ENCODE results near the gene CNN1. TPM values are rescaled to one million over a fixed set of nuclear protein-coding genes. Genes with fewer than 3 reads are reported as not detected.

CNN1 gene
- total and polyA plus RNA-seq, 2 of the 13 experiments (the other 11 are each of a cell fraction or from before 2014, with no cell fraction given), result 0.70 to 1.1 TPM

DNA sequence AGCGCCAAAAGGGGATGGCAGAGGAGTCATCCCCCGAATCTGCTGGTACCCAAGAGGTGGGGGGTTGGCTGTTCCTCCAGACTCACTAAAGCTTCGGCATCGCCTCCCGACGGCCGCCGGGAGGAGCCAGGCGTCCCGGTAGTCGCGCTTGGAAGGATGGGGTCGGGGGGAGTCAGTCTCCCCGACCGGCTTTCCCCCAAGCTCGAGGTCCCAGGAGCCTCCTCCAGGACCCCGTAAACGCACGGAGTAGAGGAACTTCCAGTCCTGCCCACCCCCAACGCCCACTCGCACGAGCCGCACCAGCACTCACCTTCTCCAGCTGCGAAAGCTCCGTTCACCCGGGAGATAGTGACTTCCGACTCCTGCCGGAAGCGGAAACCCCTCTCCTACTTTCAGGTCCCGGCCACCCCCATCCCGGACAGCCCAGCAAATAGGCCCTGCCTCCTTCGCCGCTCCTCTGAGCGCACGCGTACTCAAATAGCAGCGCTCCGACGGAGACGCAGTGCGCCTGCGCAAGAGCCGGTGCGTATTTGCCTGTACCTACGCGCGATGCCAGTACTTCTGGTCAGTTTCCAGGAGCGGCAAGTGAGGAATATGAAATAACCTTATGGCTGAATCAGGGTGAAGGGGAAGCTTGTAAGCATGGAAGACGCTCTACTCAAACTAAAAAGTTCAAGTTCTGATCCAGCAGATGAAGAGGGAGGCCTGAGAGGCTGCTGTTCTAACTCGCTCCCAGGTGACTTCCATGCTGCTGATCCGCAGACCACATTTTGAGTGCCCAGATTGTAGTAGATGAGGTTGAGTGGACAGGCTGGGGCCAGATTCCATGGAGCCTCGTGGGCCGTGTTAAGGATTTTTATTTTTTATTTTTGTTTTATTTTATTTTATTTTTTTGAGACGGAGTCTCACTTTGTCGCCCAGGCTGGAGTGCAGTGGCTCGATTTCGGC, 20.5 kb downstream of the CNN1 start, which contains the start of gene ELOF1 (continued):
- TF ChIP-seq RXRB (CRISPR knock-in tag; IDR thresholded peaks at IDR 0.05; ENCODE audit: borderline replicate concordance) (peak; percentile 23; the same call in 1 of the 2 replicates), ZHX1 (CRISPR knock-in tag; IDR thresholded peaks at IDR 0.05; ENCODE audit: low read depth) (no peak), ATAD3A (CRISPR knock-in tag; IDR thresholded peaks at IDR 0.05) (no peak), PAXIP1 (CRISPR knock-in tag; conservative IDR thresholded peaks at IDR 0.05) (no peak; the same call in 1 of the 2 replicates), NFRKB (IDR thresholded peaks at IDR 0.05) (no peak)
- TF ChIP-seq, protein P1, sequence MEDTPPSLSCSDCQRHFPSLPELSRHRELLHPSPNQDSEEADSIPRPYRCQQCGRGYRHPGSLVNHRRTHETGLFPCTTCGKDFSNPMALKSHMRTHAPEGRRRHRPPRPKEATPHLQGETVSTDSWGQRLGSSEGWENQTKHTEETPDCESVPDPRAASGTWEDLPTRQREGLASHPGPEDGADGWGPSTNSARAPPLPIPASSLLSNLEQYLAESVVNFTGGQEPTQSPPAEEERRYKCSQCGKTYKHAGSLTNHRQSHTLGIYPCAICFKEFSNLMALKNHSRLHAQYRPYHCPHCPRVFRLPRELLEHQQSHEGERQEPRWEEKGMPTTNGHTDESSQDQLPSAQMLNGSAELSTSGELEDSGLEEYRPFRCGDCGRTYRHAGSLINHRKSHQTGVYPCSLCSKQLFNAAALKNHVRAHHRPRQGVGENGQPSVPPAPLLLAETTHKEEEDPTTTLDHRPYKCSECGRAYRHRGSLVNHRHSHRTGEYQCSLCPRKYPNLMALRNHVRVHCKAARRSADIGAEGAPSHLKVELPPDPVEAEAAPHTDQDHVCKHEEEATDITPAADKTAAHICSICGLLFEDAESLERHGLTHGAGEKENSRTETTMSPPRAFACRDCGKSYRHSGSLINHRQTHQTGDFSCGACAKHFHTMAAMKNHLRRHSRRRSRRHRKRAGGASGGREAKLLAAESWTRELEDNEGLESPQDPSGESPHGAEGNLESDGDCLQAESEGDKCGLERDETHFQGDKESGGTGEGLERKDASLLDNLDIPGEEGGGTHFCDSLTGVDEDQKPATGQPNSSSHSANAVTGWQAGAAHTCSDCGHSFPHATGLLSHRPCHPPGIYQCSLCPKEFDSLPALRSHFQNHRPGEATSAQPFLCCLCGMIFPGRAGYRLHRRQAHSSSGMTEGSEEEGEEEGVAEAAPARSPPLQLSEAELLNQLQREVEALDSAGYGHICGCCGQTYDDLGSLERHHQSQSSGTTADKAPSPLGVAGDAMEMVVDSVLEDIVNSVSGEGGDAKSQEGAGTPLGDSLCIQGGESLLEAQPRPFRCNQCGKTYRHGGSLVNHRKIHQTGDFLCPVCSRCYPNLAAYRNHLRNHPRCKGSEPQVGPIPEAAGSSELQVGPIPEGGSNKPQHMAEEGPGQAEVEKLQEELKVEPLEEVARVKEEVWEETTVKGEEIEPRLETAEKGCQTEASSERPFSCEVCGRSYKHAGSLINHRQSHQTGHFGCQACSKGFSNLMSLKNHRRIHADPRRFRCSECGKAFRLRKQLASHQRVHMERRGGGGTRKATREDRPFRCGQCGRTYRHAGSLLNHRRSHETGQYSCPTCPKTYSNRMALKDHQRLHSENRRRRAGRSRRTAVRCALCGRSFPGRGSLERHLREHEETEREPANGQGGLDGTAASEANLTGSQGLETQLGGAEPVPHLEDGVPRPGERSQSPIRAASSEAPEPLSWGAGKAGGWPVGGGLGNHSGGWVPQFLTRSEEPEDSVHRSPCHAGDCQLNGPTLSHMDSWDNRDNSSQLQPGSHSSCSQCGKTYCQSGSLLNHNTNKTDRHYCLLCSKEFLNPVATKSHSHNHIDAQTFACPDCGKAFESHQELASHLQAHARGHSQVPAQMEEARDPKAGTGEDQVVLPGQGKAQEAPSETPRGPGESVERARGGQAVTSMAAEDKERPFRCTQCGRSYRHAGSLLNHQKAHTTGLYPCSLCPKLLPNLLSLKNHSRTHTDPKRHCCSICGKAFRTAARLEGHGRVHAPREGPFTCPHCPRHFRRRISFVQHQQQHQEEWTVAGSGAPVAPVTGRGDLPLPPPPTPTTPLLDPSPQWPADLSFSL (CRISPR knock-in tag; IDR thresholded peaks at IDR 0.05), result no peak
- TF ChIP-seq, protein P2, sequence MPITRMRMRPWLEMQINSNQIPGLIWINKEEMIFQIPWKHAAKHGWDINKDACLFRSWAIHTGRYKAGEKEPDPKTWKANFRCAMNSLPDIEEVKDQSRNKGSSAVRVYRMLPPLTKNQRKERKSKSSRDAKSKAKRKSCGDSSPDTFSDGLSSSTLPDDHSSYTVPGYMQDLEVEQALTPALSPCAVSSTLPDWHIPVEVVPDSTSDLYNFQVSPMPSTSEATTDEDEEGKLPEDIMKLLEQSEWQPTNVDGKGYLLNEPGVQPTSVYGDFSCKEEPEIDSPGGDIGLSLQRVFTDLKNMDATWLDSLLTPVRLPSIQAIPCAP (CRISPR knock-in tag; IDR thresholded peaks at IDR 0.05; ENCODE audit: low read depth), result no peak

Data from HepG2 (cell line).